HepG2 (cell line): ENCODE data around the gene GAPDH. TPM values are rescaled to one million over a fixed set of nuclear protein-coding genes. Genes with fewer than 3 reads are reported as not detected.

Source experiments
- ATAC-seq: fragments of 200-7000 bp; cut with Tn5 transposase; 3 replicates; pipeline ENCODE4 v1.9.1; 2020; ENCODE audit warnings: mild to moderate bottlenecking, moderate library complexity
- Bru-seq: library from RNA; stranded (reverse); fragments of 400-500 nt; gene quantifications from one replicate; lab custom pipeline; 2021; lab: Mats Ljungman, UMichigan
- BruChase-seq, 2 experiments: library from RNA; stranded (reverse); fragments of 400-500 nt; gene quantifications; one replicate each; lab custom pipeline; 2021; lab: Mats Ljungman, UMichigan
- BruUV-seq: library from RNA; stranded (reverse); fragments of 400-500 nt; replicated peaks from 2 replicates; lab custom pipeline; 2021; lab: Mats Ljungman, UMichigan
- CTCF ChIA-PET: fragments of 300-600 bp; formaldehyde crosslinking; extraction: SDS; loops from one replicate; lab custom pipeline; 2021; ENCODE audit warnings: low total read pairs, inconsistent platforms, low intra/inter-chr PET ratio; lab: Yijun Ruan, JAX
- POLR2A ChIA-PET: fragments of 350-600 bp; sonication (Branson Sonifier 250); formaldehyde crosslinking; loops from one replicate; lab custom pipeline; 2020; ENCODE audit warnings: antibody characterized with exemption, inconsistent platforms; lab: Yijun Ruan, JAX
- DNase-seq: peaks from one replicate; pipeline ENCODE4 v3.0.0-alpha.2; 2015; ENCODE audit warnings: low spot score
- FAIRE-seq: peaks from 3 replicates; lab custom pipeline; 2011; peaks lifted over from hg19 to GRCh38; lab: Jason Lieb, UNC
- H2AFZ ChIP-seq: one replicate; pipeline ENCODE4 v1.6.1; 2011; ENCODE audit warnings: low read length, inconsistent platforms
- H3K27ac ChIP-seq: fragments of 300-600 bp; 3 replicates; pipeline ENCODE4 v1.8.0; 2011; ENCODE audit warnings: mixed run types, mild to moderate bottlenecking, mixed read lengths, low read length, inconsistent platforms; ENCODE audit not compliant: insufficient read depth; ENCODE audit errors: extremely low read length
- H3K27me3 ChIP-seq, 2 experiments: fragments of 200-600 bp in 1 of 2; 2 replicates in 1 of 2; 3 replicates in 1 of 2; pipeline versions ENCODE4 v1.6.0 to v1.8.0; 2011; ENCODE audit warnings: low read length in 2 of 2, mild to moderate bottlenecking in 2 of 2, moderate library complexity in 2 of 2, inconsistent platforms in 1 of 2; ENCODE audit not compliant: insufficient read depth in 2 of 2, control insufficient read depth in 1 of 2
- H3K36me3 ChIP-seq, 2 experiments: fragments of 200-600 bp in 1 of 2; replicated peaks in 1 of 2; 2 replicates in 1 of 2; 3 replicates in 1 of 2; pipeline versions ENCODE4 v1.5.1 to v1.8.0; 2011; ENCODE audit warnings: low read length in 2 of 2, inconsistent platforms in 1 of 2; ENCODE audit not compliant: insufficient read depth in 2 of 2, control insufficient read depth in 1 of 2
- H3K4me1 ChIP-seq: 2 replicates; pipeline ENCODE4 v1.5.1; 2012; ENCODE audit warnings: low read length, inconsistent platforms; ENCODE audit not compliant: insufficient read depth
- H3K4me2 ChIP-seq: 2 replicates; pipeline ENCODE4 v1.6.0; 2011; ENCODE audit warnings: low read depth, low read length, inconsistent platforms
- H3K4me3 ChIP-seq, 3 experiments: fragments of 200-600 bp in 1 of 3; sonication (generic), shearing (Covaris generic) in 1 of 3; replicated peaks in 1 of 3; 2 replicates each; pipeline ENCODE4 v1.5.1; 2011 to 2016; ENCODE audit warnings: low read length in 3 of 3, inconsistent platforms in 2 of 3, low read depth in 2 of 3, mild to moderate bottlenecking in 2 of 3, control low read depth in 1 of 3, mixed read lengths in 1 of 3; ENCODE audit not compliant: insufficient read depth in 1 of 3
- H3K79me2 ChIP-seq: one replicate; pipeline ENCODE4 v1.6.1; 2011; ENCODE audit warnings: low read length, inconsistent platforms; ENCODE audit not compliant: insufficient read depth
- H3K9ac ChIP-seq: 2 replicates; pipeline ENCODE4 v1.6.0; 2011; ENCODE audit warnings: mild to moderate bottlenecking, low read depth, low read length, inconsistent platforms; ENCODE audit not compliant: insufficient read depth
- H3K9me3 ChIP-seq: 2 replicates; pipeline ENCODE4 v1.5.1; 2012; ENCODE audit warnings: mild to moderate bottlenecking, low read length
- H4K20me1 ChIP-seq: 2 replicates; pipeline ENCODE4 v1.6.0; 2011; ENCODE audit warnings: inconsistent platforms, mild to moderate bottlenecking, low read length, moderate library complexity; ENCODE audit not compliant: insufficient read depth
- ARNT2 ChIP-seq: sonication (generic); formaldehyde crosslinking; IDR thresholded peaks from 2 replicates; pipeline ENCODE4 v1.8.0; 2022; ENCODE audit warnings: mild to moderate bottlenecking, low read depth, missing genetic modification reagents, moderate library complexity
- BORCS8-MEF2B ChIP-seq: sonication (generic); formaldehyde crosslinking; IDR thresholded peaks from 2 replicates; pipeline ENCODE4 v1.8.0; 2022; ENCODE audit warnings: mild to moderate bottlenecking, missing genetic modification reagents
- CBFB ChIP-seq: sonication (generic); formaldehyde crosslinking; IDR thresholded peaks from 2 replicates; pipeline ENCODE4 v1.4.0; 2020; ENCODE audit warnings: missing genetic modification reagents
- NFE2L2 ChIP-seq: fragments of 150-350 bp; IDR thresholded peaks from 2 replicates; pipeline ENCODE4 v1.6.1; 2014; ENCODE audit warnings: low read length
- TBX3 ChIP-seq: fragments of 450-650 bp; IDR thresholded peaks from 2 replicates; pipeline ENCODE4 v1.6.1; 2017; ENCODE audit warnings: antibody characterized with exemption, mild to moderate bottlenecking, inconsistent platforms, borderline replicate concordance
- ZKSCAN1 ChIP-seq: fragments of 150-350 bp; IDR thresholded peaks from 2 replicates; pipeline ENCODE4 v1.6.1; 2014; ENCODE audit warnings: low read length
- ZNF296 ChIP-seq: sonication (generic); formaldehyde crosslinking; conservative IDR thresholded peaks from 2 replicates; pipeline ENCODE4 v1.5.0; 2020; ENCODE audit warnings: mild to moderate bottlenecking, missing genetic modification reagents
- ZNF567 ChIP-seq: sonication (generic); formaldehyde crosslinking; IDR thresholded peaks from 2 replicates; pipeline ENCODE4 v1.8.1; 2023; ENCODE audit warnings: mild to moderate bottlenecking, missing genetic modification reagents, borderline replicate concordance
- ZNF761 ChIP-seq: sonication (generic); formaldehyde crosslinking; conservative IDR thresholded peaks from 2 replicates; pipeline ENCODE4 v1.4.0; 2020; ENCODE audit warnings: mild to moderate bottlenecking, missing genetic modification reagents
- WGBS: methylation state at CpG from one replicate; pipeline ENCODE4 v1.1.6; 2017; ENCODE audit warnings: low lambda C conversion rate; 5-methylcytosine and 5-hydroxymethylcytosine counted together
- in situ Hi-C: cut with HindIII; loops from 2 replicates; pipeline ENCODE4 v1.10.0; 2017; ENCODE audit warnings: low pct_unique_long_range_greater_than_20kb; ENCODE audit not compliant: extremely low pct_ligation_motif_present
- intact Hi-C: fragments of 100-400 bp; cut with micrococcal nuclease; formaldehyde crosslinking; loops from one replicate; pipeline ENCODE4 v1.10.0; 2022; ENCODE audit not compliant: unreplicated experiment
- long read RNA-seq, 2 experiments: library from RNA in 1 of 2; library from polyadenylated mRNA in 1 of 2; stranded (forward) in 1 of 2; unstranded in 1 of 2; transcript quantifications; one replicate each; pipeline ENCODE4 v2.0.0, GENCODE V29; 2019 to 2022
- polyA minus RNA-seq, 3 experiments: library from RNA; depleted of rRNA, polyadenylated mRNA; stranded (reverse); fragments of >200 nt; gene quantifications; 2 replicates each; pipeline ENCODE4 v1.2.3, GENCODE V29; 2011; ENCODE audit warnings: low replicate concordance in 1 of 3
- polyA plus RNA-seq, 8 experiments: library from polyadenylated mRNA; depleted of rRNA in 3 of 8; stranded (reverse) in 7 of 8; unstranded in 1 of 8; fragments of >200 nt; fragmentation: Illumina TruSeq in 4 of 8; extraction: Trizol in 4 of 8; gene quantifications; 2 replicates each; pipeline versions ENCODE4 v1.2.1 to v1.2.3, GENCODE V29; 2011 to 2016; ENCODE audit warnings: low read depth in 4 of 8, missing spikeins in 1 of 8, mixed read lengths in 1 of 8; ENCODE audit not compliant: insufficient read depth in 1 of 8
- total RNA-seq, 5 experiments: library from RNA; depleted of rRNA; stranded (reverse); fragments of >200 nt; fragmentation: Illumina TruSeq; extraction: Trizol; gene quantifications; 2 replicates each; pipeline ENCODE4 v1.2.3, GENCODE V29; 2016; ENCODE audit warnings: low read depth in 1 of 5
- TF ChIP-seq, protein P1 (sequence below): sonication (generic); formaldehyde crosslinking; IDR thresholded peaks from 2 replicates; pipeline ENCODE4 v1.8.0; 2022; ENCODE audit warnings: missing genetic modification reagents, mild to moderate bottlenecking, inconsistent platforms, borderline replicate concordance
- TF ChIP-seq, protein P2 (sequence below): sonication (generic); formaldehyde crosslinking; IDR thresholded peaks from 2 replicates; pipeline ENCODE4 v1.4.0; 2020; ENCODE audit warnings: missing genetic modification reagents

The GAPDH gene
- total RNA-seq (2016; rRNA removed; fragmentation: Illumina TruSeq; extraction: Trizol) (3,038 and 4,052 TPM in 2 replicates), polyA plus RNA-seq (2011; rRNA removed) (12,395 and 12,722 TPM in 2 replicates), polyA minus RNA-seq (2011; rRNA and poly(A)+ RNA removed; ENCODE audit: low replicate concordance) (14,131 and 14,841 TPM in 2 replicates), Bru-seq, nascent RNA (percentile 99 among the genes with signal in this experiment), BruChase-seq, experiment 1, labeled RNA remaining after a 6-hour chase (percentile 100 among the genes with signal in this experiment), BruChase-seq, experiment 2, labeled RNA remaining after a 2-hour chase (percentile 100 among the genes with signal in this experiment)
- total RNA-seq (2016; cell fraction: cytosol; rRNA removed; fragmentation: Illumina TruSeq; extraction: Trizol; ENCODE audit: low read depth): 4,250 and 4,349 TPM in 2 replicates
- 3,016 and 4,088 TPM in 2 replicates for total RNA-seq (2016; cell fraction: insoluble cytoplasmic fraction; rRNA removed; fragmentation: Illumina TruSeq; extraction: Trizol)
- 3,384 and 3,615 TPM in 2 replicates for total RNA-seq (2016; cell fraction: membrane; rRNA removed; fragmentation: Illumina TruSeq; extraction: Trizol)
- 1,080 and 1,144 TPM in 2 replicates for total RNA-seq (2016; cell fraction: nucleus; rRNA removed; fragmentation: Illumina TruSeq; extraction: Trizol)
- polyA plus RNA-seq (2011; cell fraction: cytosol; rRNA removed): 13,143 and 20,886 TPM in 2 replicates
- 4,563 and 5,385 TPM in 2 replicates for polyA plus RNA-seq (2011; cell fraction: nucleus; rRNA removed)
- polyA plus RNA-seq (2012): 4,491 and 5,608 TPM in 2 replicates
- polyA plus RNA-seq (2016; cell fraction: cytosol; fragmentation: Illumina TruSeq; extraction: Trizol; ENCODE audit: low read depth): 5,853 and 5,973 TPM in 2 replicates
- 5,263 and 5,331 TPM in 2 replicates for polyA plus RNA-seq (2016; cell fraction: insoluble cytoplasmic fraction; fragmentation: Illumina TruSeq; extraction: Trizol; ENCODE audit: low read depth)
- 4,187 and 4,205 TPM in 2 replicates for polyA plus RNA-seq (2016; cell fraction: membrane; fragmentation: Illumina TruSeq; extraction: Trizol; ENCODE audit: low read depth)
- polyA plus RNA-seq (2016; cell fraction: nucleus; fragmentation: Illumina TruSeq; extraction: Trizol; ENCODE audit: insufficient read depth, low read depth): 2,003 and 2,068 TPM in 2 replicates
- polyA minus RNA-seq (2011; cell fraction: cytosol; rRNA and poly(A)+ RNA removed): 5,645 and 5,680 TPM in 2 replicates
- 1,044 and 1,523 TPM in 2 replicates for polyA minus RNA-seq (2011; cell fraction: nucleus; rRNA and poly(A)+ RNA removed)
- long read RNA-seq, experiment 1, transcript GAPDH-201 (9 exons, 1,875 nt): major isoform, 6,163 of 6,959 reads
- long read RNA-seq, experiment 1, transcript GAPDH-205 (9 exons, 1,348 nt): minor isoform, 15 of 6,959 reads
- long read RNA-seq, experiment 1, transcript GAPDH-204 (8 exons, 1,256 nt): minor isoform, 196 of 6,959 reads
- long read RNA-seq, experiment 1, partial matches to known transcripts: 486 of 6,959 reads
- long read RNA-seq, experiment 1, other reads (novel, unspliced or antisense): 95 of 6,959 reads
- long read RNA-seq, experiment 2, transcript GAPDH-204 (8 exons, 1,256 nt): minor isoform, 988 of 7,598 reads
- long read RNA-seq, experiment 2, transcript GAPDH-205 (9 exons, 1,348 nt): minor isoform, 12 of 7,598 reads
- long read RNA-seq, experiment 2, transcript GAPDH-201 (9 exons, 1,875 nt): major isoform, 5,200 of 7,598 reads
- long read RNA-seq, experiment 2, partial matches to known transcripts: 997 of 7,598 reads
- long read RNA-seq, experiment 2, other reads (novel, unspliced or antisense): 401 of 7,598 reads

DNA sequence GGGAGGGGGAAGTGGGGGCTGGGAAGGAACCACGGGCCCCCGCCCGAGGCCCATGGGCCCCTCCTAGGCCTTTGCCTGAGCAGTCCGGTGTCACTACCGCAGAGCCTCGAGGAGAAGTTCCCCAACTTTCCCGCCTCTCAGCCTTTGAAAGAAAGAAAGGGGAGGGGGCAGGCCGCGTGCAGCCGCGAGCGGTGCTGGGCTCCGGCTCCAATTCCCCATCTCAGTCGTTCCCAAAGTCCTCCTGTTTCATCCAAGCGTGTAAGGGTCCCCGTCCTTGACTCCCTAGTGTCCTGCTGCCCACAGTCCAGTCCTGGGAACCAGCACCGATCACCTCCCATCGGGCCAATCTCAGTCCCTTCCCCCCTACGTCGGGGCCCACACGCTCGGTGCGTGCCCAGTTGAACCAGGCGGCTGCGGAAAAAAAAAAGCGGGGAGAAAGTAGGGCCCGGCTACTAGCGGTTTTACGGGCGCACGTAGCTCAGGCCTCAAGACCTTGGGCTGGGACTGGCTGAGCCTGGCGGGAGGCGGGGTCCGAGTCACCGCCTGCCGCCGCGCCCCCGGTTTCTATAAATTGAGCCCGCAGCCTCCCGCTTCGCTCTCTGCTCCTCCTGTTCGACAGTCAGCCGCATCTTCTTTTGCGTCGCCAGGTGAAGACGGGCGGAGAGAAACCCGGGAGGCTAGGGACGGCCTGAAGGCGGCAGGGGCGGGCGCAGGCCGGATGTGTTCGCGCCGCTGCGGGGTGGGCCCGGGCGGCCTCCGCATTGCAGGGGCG, at the start of gene GAPDH:
GAPDH (plus strand) TSS at position 595 of the 772 bp plus-strand sequence. CDS start 316 bp downstream, outside the sequence.
- ATAC-seq (peak; percentile 69), FAIRE-seq (peak; percentile 21)
- in situ Hi-C loops: loop anchor here (10.0 kb wide), 1 partner anchor 109 kb away; no protein-coding TSS in a partner anchor
- no peak for TF ChIP-seq ZNF567 (CRISPR knock-in tag)
- TF ChIP-seq, protein P1, sequence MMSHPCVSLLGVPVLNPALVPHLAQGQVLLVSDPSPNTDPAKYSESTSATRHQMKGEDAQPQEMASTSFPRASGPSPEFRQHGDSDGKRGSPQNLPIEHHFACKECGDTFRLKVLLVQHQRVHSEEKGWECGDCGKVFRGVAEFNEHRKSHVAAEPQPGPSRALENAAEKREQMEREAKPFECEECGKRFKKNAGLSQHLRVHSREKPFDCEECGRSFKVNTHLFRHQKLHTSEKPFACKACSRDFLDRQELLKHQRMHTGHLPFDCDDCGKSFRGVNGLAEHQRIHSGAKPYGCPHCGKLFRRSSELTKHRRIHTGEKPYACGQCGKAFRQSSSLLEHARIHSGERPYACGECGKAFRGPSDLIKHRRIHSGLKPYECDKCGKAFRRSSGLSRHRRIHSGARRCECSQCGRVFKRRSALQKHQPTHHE (CRISPR knock-in tag): peak; percentile 71
- TF ChIP-seq ZNF296 (CRISPR knock-in tag): no peak
- TF ChIP-seq ARNT2: peak; percentile 84
- TF ChIP-seq, protein P2, sequence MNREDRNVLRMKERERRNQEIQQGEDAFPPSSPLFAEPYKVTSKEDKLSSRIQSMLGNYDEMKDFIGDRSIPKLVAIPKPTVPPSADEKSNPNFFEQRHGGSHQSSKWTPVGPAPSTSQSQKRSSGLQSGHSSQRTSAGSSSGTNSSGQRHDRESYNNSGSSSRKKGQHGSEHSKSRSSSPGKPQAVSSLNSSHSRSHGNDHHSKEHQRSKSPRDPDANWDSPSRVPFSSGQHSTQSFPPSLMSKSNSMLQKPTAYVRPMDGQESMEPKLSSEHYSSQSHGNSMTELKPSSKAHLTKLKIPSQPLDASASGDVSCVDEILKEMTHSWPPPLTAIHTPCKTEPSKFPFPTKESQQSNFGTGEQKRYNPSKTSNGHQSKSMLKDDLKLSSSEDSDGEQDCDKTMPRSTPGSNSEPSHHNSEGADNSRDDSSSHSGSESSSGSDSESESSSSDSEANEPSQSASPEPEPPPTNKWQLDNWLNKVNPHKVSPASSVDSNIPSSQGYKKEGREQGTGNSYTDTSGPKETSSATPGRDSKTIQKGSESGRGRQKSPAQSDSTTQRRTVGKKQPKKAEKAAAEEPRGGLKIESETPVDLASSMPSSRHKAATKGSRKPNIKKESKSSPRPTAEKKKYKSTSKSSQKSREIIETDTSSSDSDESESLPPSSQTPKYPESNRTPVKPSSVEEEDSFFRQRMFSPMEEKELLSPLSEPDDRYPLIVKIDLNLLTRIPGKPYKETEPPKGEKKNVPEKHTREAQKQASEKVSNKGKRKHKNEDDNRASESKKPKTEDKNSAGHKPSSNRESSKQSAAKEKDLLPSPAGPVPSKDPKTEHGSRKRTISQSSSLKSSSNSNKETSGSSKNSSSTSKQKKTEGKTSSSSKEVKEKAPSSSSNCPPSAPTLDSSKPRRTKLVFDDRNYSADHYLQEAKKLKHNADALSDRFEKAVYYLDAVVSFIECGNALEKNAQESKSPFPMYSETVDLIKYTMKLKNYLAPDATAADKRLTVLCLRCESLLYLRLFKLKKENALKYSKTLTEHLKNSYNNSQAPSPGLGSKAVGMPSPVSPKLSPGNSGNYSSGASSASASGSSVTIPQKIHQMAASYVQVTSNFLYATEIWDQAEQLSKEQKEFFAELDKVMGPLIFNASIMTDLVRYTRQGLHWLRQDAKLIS (CRISPR knock-in tag): peak; percentile 88; the same call in 1 of the 2 replicates
- TF ChIP-seq TBX3: no peak
- no peak for TF ChIP-seq ZKSCAN1
- TF ChIP-seq ZNF761 (CRISPR knock-in tag): 0 out of 2 replicates have a peak, but pooled peaks have one; percentile 35
- no peak for TF ChIP-seq NFE2L2
- TF ChIP-seq BORCS8-MEF2B (CRISPR knock-in tag): peak; percentile 78
- peak; percentile 52; the same call in 1 of the 2 replicates for TF ChIP-seq CBFB (CRISPR knock-in tag)

More for the DNA sequence above, at the start of gene GAPDH:
- peaks cover 9 to 55% of the 10 kb centered on the region in 2 experiments for H3K36me3 ChIP-seq
- WGBS: 1% methylated on average over 29 of the region's 62 CpGs
- H3K4me2 ChIP-seq: peak within 1 kb of the TSS; percentile 98
- CTCF ChIA-PET: no interaction called here
- no peaks in the 10 kb centered on the region; a peak in 1 of 5 replicates for H3K27me3 ChIP-seq
- POLR2A ChIA-PET: interaction anchor here (0.6 to 3.2 kb wide), 57 partner anchors 9 to 464 kb away, joined by 3 to 54 read pairs (median 4); partner anchors contain the start of genes C12orf57, CDCA3, COPS7A and IFFO1
- peaks cover 53% of the 10 kb centered on the region for H3K4me1 ChIP-seq
- intact Hi-C loops: loop anchor here (1.0 to 10.0 kb wide), 4 partner anchors 39 to 189 kb away; partner anchors contain the start of genes NCAPD2, TNFRSF1A and VAMP1
- peaks cover 33% of the 10 kb centered on the region for H3K79me2 ChIP-seq
- BruUV-seq: no TSS peak
- peak within 1 kb of the TSS; percentile 96 for H3K9ac ChIP-seq
- H3K9me3 ChIP-seq: no peaks in the 10 kb centered on the region
- H4K20me1 ChIP-seq: peaks cover 41% of the 10 kb centered on the region
- peak within 1 kb of the TSS; percentile 94 to 99 (median 97) for H3K4me3 ChIP-seq
- no peak within 1 kb of the TSS for H2AFZ ChIP-seq
- H3K27ac ChIP-seq: peak within 1 kb of the TSS; percentile 97
- peak; percentile 95 for DNase-seq
